Limb (tissue), 2 donors: ENCODE measurements around the gene LRMDA.

Experiments used
- DNase-seq, 2 donors: peaks; one replicate each; pipeline ENCODE4 v3.0.0-alpha.2; 2016; ENCODE audit errors: extremely low spot score in 2 of 2

Gene LRMDA

DNA sequence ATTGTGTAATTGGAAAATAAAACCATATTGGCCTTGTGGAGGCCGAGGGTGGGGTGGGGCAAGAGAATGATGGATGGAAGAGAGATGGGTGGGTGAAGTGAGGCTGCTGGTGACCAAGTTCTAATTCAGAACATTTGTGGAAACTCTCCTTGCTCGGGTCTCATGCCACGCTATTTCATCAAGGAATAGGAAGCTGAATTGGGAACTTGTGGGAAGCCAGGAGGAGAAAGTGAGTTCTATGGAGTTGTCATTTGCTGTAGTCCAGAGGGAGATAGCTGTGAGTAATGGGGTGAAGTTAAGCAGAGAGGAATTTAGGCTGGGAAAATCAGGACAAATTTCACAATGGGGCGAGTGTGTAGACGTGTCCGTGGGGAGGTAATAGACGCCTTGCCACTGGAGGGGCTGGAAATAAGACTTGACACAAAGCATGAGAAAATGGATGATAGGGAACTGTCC is 339.2 kb downstream of the LRMDA start:
- no peak for DNase-seq

DNA sequence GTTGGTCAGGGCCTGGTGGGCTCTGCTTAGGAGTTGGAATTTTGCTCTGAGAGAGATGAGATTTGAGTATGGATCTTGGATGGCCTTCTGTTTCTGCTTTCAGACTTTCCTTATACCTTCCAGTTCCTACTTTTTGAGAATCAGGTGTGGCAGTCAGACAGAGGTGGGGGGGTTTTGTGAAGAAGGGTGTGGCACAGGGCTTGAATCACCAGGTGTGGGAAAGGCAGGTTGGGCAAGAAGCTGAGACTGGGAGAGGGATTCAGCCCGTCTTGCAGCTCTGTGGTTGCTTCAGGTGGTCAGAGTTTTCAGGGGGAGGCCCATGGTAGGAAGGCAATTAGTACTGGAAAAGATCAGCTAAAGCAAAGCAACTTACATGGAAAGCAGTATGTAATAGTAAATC is 340.2 kb downstream of the LRMDA start:
- DNase-seq: no peak

DNA sequence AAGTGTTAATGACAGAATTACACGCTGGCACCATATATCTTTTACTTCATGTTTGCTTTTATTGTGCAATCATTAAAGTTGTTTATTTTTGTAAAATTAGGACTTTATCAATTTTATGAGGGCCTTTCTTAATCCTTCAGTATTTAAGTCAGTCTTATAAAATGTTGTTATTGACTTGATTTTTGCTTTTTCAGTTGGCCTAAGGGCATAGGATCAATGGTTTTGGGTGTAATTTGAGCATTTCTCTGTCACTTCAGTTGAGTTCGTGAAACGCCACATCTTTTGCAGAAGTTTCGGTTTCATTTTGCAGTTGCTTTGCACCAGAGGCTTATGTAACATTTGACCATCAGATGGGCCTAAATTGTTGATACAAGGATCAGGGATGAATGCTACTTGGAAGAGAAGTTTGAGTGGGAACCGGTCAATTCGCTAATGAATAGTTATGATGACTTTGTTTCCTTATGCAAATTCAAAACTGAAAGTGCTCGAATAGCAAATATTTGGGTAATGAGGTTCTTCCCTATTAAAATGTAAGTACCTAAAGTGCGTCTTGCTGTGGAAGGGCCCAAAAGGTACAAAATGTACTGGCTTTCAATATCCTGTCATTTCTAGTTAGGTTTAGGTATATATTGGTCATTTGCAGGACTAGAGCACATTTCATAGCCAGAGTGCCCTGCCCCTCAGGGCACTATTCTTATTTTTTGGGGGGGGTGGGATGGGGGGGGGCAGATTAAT is 340.9 kb downstream of the LRMDA start:
- DNase-seq: no peak

DNA sequence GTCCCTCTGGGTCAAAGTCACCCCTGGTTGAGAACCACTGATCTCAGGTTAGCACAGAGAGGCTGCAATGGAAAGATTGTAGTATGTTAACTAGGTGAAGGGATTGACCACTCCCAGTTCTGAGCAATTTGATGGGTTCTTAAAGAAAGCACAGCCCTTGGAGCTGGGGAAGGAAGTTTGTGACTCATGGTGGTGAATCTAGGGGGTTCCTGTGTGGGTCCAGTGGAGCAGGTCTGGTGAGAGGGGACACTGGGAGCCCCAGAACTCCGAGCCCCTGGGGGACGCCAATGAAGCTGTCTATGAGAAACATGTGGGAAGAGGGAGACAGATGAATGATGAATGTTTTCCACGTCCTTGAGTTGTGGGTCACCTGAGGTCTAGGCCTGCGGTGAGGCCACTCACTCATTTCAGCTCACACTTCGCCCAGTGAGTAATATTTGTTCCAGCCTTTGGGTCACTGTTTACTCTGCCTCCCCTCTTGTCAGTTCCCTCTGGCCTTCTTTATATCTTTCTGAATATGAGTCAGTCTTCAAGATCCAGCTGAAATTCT is 341.9 kb downstream of the LRMDA start:
- no peak for DNase-seq

DNA sequence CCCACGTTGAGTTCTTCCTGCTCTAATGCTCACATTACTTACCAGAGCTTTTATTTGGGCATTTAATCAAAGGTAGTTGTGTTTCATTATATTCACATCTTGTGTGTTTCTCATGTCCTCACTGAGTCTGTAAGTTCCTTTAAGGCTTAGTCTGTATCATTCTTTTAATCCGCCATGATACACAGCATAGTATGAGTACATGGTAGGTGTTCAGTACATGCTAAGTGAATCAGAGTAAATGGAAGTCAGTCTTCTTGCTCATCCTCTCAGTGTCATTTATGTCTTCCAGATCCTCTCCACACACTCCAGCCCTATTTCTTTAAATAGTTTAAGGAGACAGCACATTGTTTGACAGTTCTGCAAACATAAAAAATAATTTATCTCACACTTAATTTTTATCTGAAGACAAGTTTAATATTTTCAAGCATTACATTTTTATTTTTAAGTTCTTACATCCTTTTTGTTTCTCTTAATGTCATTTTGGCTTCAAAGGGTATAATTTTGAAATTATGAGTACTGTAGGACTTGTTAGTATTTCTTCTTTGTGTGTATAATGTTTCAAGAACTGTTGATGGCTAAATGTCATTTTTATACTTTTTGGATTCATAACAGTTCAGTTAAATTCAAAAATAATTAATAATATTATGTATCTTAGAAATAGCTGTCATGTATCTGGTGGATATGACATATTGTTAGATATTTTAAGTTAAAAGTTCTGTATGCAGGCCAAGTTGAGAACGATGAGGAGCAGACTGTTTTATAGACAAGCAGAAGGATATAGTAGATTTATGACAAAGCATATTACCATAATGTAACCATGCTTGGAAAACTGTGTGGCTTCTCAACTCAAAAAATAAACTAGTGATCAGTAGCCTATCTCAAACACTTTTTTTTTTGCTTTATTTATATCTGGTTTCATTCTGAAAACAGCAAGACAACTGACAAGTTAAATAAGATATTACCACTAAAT is 342.7 kb downstream of the LRMDA start:
- no peak for DNase-seq

DNA sequence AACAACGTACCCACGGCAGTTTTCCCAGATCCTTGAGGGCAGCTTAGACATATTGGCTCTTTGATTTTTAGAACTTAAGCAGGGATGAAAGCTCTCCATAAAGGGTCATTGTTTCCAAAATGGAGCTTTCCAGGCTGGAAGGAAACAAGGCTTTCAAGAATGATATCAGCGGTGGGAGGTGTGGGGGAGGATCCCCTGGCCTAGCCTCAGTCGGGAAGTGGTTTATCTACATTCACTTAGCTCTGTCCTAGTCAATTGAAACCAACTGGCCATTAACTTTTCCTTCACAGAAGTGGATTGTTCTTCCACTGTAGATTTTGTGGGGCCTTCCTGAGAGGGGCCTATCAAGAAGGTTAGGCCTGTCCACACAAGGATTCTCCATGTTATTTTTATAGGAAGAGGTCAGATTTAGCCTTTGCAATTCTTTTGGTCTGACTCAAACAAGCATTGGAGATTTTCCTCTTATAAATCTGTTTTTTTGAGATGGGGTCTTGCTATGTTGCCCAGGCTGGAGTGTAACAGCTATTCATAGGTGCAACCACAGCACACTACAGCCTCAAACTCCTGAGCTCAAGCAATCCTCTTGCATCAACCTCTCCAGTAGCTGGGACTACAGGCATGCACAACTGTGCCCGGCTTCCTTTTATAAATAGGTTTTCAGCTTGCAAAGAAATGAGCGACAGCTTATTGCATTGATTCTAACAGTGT is 343.5 kb downstream of the LRMDA start:
- DNase-seq: no peak

DNA sequence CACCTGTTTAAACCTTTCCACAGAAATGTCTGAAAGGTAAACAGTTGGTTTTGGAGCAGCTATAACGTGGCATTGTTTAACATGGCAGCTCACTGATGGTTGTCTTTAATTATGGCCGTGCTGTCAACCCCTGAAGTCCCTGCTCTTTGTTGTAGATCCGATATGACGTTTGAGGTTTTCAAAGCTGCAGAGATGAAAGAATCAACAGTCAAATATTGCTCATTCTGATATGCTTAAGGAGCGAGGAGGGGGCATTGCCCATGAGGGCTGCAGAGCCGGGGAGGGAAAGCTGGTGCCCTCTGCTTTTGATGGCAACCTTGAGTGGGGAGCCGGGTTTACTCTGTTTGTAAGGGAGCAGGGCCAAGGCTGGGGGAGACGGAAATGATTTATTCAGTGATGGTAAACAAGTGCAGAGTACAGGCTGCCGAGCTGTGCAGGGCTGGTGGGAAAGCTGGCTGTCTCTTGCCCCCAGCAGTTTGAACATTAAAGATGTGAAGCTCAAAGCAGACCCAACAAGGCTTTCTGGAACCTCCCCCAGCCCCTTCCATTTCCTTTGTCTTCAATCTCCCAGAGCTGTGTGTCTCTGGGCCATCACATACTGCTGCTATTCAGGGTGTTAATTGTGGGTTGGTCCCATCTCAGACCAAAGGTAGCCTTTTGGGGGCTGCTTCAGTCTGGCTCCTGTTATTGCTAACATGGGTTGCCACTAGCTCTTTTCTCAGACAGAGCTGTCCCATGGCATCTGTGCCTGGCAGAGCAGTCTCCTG is 345.5 kb downstream of the LRMDA start:
- no peak for DNase-seq

DNA sequence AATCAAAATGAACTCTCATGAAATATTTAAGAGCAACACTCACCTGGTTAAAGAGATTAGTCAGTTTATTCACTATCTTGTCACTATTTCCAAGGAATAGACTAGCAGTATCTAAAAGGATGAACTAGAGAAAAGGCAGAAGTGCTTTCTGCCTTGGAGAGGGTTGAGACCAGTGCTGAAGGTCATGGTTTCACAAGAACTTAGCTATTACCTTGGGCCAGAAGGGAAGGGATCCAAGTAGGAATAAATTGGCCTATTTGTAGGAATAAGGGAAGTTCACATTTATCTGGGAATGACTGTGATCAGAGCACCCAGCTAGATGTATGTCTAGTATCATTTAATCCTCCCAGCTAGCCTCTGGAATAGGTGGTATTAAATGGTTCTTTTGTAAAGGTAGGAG is 347.2 kb downstream of the LRMDA start:
- no peak for DNase-seq

DNA sequence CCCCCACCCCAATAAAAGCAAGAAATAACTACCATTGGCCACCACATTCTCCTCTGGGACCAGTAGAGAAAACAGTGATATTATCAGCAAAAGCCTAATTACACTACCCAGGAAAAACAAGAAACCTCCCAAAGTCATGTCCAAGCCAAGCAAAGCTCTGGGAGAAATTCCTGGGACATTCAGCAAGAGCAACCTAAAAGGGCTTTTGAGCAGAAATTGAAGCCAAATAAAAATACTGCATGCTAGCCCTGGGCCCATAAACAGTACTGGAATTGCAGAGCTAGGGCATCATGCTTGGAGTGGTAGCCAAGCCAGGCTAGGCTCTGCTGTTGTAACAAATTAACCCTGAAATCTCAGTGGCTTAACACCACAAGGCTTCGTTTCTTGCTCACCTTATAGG is 347.9 kb downstream of the LRMDA start:
- DNase-seq: no peak

DNA sequence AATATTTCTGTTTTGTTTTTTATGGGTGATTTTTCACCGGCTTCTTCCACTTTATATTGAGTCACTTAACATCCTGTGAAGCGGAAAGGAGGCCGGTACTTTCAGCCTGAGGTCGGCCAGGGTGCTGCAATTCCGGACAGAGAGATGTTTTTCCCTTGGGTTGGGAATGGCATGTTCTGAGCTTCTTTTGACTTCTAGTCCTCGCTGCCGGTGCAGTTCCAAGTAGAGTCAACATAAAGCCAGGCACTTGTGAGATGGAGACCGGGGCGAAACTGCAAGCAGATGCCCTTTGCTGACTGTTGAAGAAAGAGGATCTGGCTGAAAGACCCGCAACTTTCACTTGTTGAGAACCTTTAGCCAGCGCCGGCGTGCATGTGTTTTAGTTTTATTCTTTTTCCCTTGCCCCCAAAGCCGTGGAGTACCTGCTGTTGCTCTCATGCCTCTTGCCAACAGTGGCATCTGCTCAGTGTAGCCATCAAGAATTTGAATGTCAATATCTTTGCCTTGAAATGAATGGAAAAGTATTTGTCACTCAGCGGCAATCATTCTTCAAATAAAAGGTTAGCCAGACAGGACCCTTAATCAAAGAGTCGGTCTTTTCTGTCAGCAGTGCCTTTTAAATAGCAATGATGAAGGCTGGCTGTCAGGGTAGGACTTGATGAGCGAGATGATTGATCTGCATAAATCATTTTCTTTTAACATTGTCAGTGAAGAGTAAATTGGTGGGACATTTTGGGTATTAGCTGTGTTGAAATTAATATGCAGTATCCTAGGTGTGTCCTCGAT is 351.2 kb downstream of the LRMDA start:
- no peak for DNase-seq

DNA sequence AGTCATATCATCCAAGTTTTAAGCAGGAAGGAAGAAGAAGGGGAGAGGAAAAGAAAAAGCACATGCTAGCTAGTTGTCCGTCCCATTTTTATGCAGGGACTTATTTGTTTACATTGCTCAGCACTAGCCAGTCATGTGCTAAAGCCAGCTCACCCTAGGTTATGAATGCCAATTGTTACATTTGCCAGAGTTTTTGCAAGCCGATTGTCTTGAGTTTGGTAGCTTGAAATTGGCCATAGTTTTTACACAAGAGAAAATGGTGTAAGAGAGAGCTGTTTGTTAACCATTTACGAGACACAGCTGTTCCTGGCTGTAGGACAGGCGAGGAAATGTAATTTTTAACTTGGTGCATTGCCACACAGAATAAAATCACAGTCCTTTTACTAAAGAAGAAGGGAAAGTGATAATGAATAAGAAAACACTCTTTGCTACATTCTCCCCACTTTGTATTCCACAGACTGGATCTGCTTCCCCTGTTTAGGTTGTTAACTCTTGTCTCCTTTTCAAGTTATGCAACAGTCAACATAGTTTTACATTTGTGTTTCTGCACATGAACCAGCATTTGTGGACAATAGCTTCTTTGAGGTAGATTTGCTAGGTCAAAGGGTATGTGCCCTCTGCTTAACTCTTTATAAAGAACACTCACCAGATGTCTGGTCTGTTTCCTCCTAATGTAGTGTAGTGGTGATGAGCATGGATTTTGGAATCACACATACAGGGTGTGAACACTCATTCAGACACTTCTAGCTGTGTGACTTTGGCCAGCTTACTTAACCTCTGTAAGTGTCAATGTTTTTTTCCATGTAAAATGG is 357.2 kb downstream of the LRMDA start:
- DNase-seq: no peak

DNA sequence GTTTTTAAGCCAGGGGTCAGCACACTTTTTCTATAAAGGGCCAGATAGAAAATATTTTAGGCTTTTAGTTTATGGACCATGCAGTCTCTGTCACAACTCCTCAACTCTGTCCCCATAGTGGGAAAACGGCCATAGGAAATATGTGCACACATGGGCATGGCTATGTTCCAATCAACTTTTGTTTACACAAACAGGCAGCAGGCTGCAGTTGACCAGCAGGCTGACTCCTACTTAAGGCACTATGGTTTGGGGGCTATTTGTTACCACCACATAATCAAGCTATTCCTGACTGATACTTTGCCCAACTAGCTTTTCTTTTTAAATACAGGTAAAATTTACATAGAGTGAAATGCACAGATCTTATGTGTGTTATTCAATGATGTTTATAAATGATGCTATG is 362.4 kb downstream of the LRMDA start:
- no peak for DNase-seq

DNA sequence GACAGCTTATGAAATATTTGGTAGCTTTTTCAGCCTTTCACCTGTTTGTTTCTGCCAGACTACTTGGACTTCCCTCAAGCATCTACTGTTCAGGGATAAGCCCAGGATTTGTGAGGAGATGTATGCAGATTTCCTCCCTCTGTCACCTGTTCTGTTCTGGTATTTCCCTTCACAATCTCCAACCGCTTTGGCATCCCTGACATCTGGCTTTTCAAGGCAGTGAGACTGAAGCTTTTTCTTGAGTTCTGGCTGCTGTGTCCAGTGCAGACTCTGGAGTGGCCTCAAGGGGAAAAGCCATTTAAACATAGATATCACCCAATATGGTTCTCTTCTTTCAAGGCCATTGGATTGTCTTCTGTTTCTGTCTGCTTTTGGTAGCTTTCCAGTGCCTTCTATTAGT is 369.7 kb downstream of the LRMDA start:
- DNase-seq: no peak

DNA sequence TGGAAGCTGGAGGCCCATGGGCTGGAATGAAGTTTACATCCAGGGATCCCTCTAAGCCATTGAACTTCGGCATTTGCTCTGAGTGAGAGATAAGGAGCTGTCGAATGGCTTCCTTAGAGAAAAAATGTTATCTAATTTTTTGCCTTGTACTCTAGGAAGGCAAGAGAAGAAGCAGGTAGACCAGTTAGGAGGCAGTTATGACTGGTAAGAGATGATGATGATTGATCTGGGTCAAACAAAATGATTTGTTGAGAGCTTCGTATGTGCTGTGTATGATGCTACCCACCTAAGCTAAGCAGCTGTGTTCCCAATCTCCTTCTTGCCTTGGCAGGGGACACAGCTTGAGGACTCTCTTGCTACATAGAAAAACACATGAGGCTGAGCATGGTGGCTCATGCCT is 370.2 kb downstream of the LRMDA start:
- DNase-seq: no peak

DNA sequence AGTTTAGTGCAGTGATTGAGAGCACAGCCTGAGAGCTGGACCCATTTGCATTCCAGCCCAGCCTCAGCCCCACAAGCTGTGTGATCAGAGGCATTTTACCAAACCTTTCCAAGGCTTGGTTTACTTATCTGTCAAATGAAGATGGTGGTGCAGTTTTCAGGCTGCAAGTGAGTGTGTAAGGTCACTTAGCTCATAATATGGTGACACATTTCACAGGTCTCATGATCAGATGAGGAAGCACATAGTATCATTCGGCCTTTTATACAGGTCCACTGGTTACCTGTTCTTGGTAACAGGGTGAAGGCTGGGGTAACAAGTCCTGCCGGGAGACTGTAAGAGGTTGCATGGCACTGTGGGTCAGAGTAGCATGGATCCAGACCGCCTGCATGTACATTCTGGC is 371.7 kb downstream of the LRMDA start:
- DNase-seq: no peak

DNA sequence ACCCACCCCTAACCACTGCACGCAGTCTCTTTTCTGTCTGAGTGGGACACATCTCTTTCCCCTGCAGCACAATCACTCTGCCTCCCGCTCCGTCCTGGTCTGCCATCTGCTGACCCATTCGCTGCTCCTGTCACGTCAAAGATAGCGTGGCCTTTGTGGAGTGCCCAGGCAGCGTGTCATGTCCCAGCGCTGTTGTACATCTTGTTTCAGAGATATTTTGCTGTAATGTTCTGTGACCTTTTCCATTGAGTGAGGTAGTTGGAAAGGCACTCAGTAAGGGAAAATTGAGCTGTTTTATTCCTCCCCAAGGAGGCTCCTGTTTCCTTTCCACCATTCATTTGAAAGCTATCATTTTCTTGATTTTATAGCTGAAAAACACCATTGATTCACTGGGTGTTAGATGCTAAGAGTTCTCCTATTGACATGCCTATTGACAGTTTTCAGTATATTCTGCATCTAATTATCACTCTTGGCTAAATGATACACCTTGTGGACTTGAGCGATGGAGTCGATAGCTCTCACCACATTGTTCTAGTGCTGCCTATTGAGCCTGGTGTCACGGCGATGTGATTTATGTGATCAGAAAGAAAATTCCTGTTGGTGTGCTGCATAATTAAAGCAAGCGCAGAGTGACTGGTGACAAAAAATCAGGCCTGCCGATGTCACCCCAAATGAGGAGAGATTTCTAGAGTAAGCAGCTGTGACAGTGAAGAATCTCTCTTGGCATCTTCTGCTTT is 372.6 kb downstream of the LRMDA start:
- peak in 1 of 2 donors; percentile 40 for DNase-seq

DNA sequence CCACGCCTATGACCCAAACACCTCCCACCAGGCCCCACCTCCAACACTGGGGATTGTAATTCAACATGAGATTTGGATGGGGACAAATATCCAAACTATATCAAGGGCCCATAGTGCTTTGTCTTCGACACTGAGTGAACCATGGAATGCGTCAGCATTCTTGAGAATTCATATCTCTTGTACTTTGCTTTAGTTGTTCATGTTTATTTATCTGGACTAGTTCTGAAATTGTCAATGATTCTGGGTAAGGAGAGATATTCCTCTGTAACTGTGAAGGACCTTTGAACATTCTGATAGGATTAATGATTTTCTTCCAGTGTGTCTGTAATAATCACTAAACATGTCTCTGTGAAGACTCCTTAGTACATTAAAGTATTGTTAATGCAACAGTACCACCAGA is 374.8 kb downstream of the LRMDA start:
- no peak for DNase-seq

DNA sequence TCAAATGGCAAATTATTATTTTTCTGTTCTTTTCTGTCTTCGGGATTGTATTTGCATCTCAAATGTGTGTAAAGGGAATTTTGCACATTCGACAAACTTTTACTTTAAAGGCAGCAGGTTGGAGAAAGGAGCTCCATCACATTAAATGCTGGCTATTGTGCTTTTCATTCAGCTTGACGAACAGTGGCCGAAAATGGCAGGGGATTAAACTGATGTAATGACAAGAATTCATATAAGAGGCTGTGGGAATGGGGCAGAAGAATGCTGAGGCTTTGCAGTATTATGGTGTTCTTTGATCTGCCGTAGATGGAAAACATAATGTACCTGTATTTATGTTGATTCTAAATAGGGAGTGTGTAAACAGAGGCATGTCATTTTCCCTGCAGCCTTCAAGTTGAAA is 376.0 kb downstream of the LRMDA start:
- no peak for DNase-seq

DNA sequence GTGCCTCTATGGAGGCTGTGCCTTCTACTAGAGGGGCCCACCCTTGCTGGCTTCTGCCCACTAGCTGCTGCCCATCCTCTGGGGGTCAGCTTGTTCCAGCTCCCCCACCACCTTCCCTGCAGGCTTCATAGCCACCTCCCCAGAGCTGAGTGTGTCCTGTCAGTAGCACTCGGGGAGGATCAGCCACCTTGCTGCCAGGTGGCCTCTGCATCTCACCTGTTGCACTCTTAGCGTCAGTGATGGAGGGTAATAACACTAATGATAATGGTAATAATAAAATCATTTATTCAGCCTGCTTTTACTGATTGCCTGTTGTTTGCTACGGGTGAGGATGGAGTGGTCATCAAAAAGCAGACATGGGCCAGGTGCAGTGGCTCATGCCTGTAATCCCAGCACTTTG is 377.6 kb downstream of the LRMDA start:
- no peak for DNase-seq
